Measurements from ENCODE around the gene FAF1.

GRCh38 chr1:50969611-50970508 is 9.8 kb upstream of the FAF1 start, which contains the start of gene CDKN2C:
- TF ChIP-seq CTCF (conservative IDR thresholded peaks at IDR 0.05; ENCODE audit: low read length), result peak; percentile 47
- TF ChIP-seq EZH2phosphoT487 (IDR thresholded peaks at IDR 0.05; ENCODE audit: borderline replicate concordance, low read depth, low read length), result no peak

Measured in OCI-LY7 (cell line).